HG02938 (cell line): ENCODE data around the gene RNF183.
"Not testable (repeated sequence)": the region's sequence is repeated elsewhere in the genome, so short reads cannot be mapped to it uniquely, and the experiment has no call there.

Experiments used
- ATAC-seq: cut with Tn5 transposase; IDR thresholded peaks from one replicate; pipeline ENCODE4 v1.9.1; 2021; ENCODE audit warnings: mild to moderate bottlenecking, moderate library complexity; ENCODE audit not compliant: unreplicated experiment

RNF183 gene

GRCh38 chr9:113317777-113318176 lies 14.6 kb upstream of the RNF183 start:
- no peak for ATAC-seq

GRCh38 chr9:113316030-113316429 lies 12.9 kb upstream of the RNF183 start:
- ATAC-seq, result no peak

- ATAC-seq, result no peak
Measured at GRCh38 chr9:113315231-113315630, 12.1 kb upstream of the RNF183 start.

DNA sequence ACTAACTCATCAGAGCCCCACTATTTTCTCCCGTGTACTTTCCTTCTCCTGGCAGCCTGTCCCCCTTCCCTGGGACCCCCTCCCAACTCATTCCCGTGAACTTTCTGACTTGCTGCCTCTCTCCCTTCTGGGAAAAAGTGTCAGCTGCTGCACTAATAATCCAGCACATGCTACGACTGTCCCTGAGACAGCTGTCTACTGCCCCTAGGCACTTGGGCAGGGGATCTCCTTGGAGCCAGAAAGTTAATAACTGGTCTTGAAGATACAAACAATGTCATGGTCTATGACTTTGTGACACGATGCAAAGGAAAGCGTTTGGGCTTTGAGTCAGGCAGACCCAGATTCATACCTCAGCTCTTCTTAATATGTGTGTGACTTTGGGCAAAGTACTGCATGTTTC lies 10.1 kb upstream of the RNF183 start:
- ATAC-seq, result no peak

DNA sequence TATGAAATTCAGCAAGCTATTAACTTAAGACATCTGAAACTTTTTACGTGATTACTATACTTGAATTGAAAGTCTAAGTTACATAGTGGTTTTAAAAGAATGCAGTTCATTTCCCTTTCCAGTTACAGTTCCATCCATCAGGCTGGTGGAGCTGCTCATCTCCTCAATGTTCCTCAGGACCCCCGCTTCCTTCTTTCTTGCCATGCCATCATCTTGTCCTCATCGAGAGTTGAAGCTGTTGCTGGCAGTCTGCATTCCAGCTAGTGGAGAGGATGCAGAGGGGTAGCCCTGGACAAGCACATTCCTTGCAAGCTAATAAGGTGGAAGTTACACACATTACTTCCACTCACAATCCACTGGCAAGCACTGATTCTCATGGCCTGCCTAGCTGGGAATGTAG lies 8.8 kb upstream of the RNF183 start:
- ATAC-seq, result no peak

GRCh38 chr9:113310538-113310937 lies 7.4 kb upstream of the RNF183 start:
- ATAC-seq, result no peak

DNA sequence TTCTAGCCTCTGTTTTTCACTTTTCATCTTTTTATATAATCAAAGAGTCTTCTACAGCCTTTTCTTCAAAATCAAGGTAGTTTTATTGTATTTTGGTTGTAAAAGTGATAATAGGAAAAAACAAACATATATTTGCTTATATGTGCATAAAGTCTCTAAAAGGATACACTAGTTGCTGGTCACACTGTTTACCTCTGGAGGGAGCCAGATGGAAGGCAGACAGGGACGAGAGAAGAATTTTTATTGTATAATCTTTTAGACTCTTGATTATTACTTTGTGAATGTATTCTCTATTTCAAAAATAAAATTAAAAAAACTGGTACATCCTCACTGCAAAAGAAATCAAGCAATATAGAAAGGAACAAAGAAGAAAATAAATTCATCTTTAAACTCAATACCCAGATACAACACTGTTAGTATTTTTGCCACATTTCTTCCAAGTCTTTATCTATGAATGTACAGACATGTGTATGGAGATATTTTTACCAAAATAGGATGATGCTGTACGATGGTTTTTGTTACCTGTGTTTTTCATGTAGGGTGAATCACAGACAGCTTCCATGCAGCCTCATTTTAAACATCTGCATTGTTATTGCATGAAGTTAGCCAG lies 6.1 kb upstream of the RNF183 start:
- ATAC-seq, result no peak

GRCh38 chr9:113307396-113307975 lies 4.3 kb upstream of the RNF183 start:
- ATAC-seq, result no peak

- ATAC-seq, result no peak
Measured at GRCh38 chr9:113306566-113306965, 3.4 kb upstream of the RNF183 start.

- ATAC-seq, result no peak
Measured at GRCh38 chr9:113301548-113301947, 1.6 kb downstream of the RNF183 start.

GRCh38 chr9:113299800-113300292 lies 3.3 kb downstream of the RNF183 start:
- ATAC-seq, result no peak

GRCh38 chr9:113298924-113299770 lies 4.0 kb downstream of the RNF183 start:
- no peak for ATAC-seq

- ATAC-seq, result no peak
Measured at GRCh38 chr9:113298311-113298710, 4.9 kb downstream of the RNF183 start.

DNA sequence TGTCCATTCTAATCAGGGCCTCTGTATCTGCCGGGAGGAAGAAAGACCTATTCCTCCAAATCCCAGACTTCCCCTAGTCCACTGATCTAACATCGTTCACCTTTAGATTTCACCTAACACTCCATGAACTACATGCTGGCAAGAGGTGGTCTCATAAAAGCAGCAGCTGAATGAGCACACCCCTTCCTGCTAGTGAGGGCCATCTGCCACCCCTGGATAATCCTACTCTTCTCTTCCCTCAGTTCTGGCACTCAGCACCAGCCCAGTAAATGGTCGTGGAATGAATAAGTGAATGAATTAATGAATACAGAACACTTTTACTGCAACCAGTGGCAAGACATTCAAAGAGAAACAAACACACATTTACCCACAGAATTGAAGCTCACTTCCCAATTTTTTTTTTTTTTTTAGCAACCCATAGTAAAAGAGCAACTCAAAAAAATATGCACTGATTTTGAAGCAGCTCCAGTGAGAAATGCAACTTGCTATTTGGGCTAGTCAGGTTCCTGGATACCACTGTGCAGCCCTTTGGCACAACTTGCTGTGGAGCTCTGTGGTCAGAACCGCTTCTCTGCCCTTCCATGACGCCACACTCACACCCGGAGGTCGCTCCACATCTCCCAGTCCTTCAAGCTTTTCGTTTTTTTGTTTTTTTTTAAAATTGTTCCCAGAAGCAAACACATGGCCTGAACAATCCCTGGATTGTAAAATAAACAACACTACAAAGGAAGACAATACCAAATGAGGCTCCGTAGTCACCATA lies 6.2 kb downstream of the RNF183 start:
- no peak for ATAC-seq

- not testable (repeated sequence) for ATAC-seq
Measured at GRCh38 chr9:113296247-113296646, 6.9 kb downstream of the RNF183 start.

- no peak for ATAC-seq
Measured at GRCh38 chr9:113293285-113293878, 9.8 kb downstream of the RNF183 start.

DNA sequence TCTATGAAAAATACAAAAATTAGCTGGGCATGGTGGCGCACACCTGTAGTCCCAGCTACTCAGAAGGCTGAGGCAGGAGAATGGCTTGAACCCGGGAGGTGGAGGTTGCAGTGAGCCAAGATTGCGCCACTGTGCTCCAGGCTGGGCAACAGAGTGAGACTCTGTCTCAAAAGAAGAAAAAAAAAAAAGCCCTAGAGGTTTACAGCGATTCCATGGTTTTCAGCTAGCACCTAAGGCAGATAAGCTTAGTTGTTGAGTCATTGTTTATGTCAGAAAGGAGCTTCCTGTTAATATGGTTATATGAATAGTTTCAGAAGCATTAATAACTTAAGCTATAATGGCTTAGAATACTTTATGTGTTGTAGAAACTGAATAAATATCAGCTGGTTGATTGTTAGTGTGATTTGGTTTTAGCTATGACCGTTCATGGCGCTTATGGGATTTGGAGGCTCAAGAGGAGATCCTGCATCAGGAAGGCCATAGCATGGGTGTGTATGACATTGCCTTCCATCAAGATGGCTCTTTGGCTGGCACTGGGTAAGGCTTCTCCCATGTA lies 13.0 kb downstream of the RNF183 start:
- no peak for ATAC-seq

DNA sequence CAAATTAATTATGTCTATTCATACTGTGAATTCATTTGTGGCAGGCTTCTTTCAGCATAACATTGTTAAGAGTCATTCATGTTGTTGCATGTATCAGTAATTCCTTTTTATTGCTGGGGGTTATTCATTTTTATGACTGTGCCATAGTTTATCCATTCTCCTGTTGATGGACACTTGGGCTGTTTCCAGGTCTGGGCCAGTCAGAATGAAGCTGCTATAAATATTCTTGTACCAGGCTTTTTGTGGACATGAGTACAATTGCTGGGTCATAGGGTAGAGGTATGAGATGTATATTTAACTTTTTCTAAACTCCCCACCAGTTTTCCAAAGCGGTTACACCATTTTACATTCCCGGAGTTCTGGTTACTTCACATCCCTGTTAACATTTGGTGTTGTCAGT lies 14.1 kb downstream of the RNF183 start:
- no peak for ATAC-seq

DNA sequence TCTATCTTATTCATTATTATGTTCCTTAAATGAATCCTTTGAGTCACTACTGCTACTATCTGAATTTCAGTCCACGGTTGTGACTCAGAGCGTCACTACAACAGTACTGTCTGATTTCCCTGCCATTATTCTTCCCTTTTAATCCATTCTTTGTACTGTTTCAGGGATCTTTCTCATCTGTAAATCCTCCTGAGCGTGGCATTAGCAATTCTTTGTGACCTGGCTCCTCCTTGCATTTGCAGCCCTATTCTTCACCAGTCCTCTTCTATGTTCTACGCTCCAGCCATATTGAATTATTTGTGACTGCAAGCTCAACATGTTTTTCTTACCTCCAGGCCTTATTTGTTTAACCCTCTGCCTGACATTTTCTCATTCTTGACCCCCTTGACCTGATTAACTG lies 21.8 kb downstream of the RNF183 start:
- ATAC-seq, result no peak

- no peak for ATAC-seq
Measured at GRCh38 chr9:113278840-113279239, 24.3 kb downstream of the RNF183 start.
